GOT3 (cell line): ENCODE results near the gene STAT5A.

Source experiments
- DNase-seq: peaks from one replicate; lab custom pipeline; 2025; ENCODE audit warnings: mixed read lengths; lab: John Stamatoyannopoulos, UW

Gene STAT5A

GRCh38 chr17:42268236-42268635 lies 20.1 kb upstream of the STAT5A start:
- DNase-seq = no peak

GRCh38 chr17:42270170-42270535 lies 18.1 kb upstream of the STAT5A start:
- no peak for DNase-seq

- no peak for DNase-seq
Measured at GRCh38 chr17:42270596-42270995, 17.7 kb upstream of the STAT5A start.

- no peak for DNase-seq
Measured at GRCh38 chr17:42271006-42271778, 17.1 kb upstream of the STAT5A start.

GRCh38 chr17:42271779-42272035 lies 16.6 kb upstream of the STAT5A start:
- DNase-seq = no peak

- no peak for DNase-seq
Measured at GRCh38 chr17:42272162-42272907, 16.0 kb upstream of the STAT5A start.

GRCh38 chr17:42273474-42274252 lies 14.6 kb upstream of the STAT5A start:
- no peak for DNase-seq

- no peak for DNase-seq
Measured at GRCh38 chr17:42274253-42274542, 14.1 kb upstream of the STAT5A start.

- no peak for DNase-seq
Measured at GRCh38 chr17:42274812-42275526, 13.3 kb upstream of the STAT5A start.

GRCh38 chr17:42275527-42276358 lies 12.6 kb upstream of the STAT5A start:
- no peak for DNase-seq

- no peak for DNase-seq
Measured at GRCh38 chr17:42276359-42276608, 12.0 kb upstream of the STAT5A start, which contains the start of gene STAT5B. Gene STAT5B (minus strand): TSS chr17:42276391. CDS start chr17:42232127, 44,264 bp downstream.

GRCh38 chr17:42276609-42277341 lies 11.5 kb upstream of the STAT5A start:
- DNase-seq = no peak

GRCh38 chr17:42277342-42277712 lies 11.0 kb upstream of the STAT5A start:
- no peak for DNase-seq

GRCh38 chr17:42279776-42280630 lies 8.3 kb upstream of the STAT5A start:
- no peak for DNase-seq

- no peak for DNase-seq
Measured at GRCh38 chr17:42281571-42282096, 6.7 kb upstream of the STAT5A start.

GRCh38 chr17:42282478-42283080 lies 5.7 kb upstream of the STAT5A start:
- no peak for DNase-seq

- no peak for DNase-seq
Measured at GRCh38 chr17:42283241-42284023, 4.9 kb upstream of the STAT5A start.

GRCh38 chr17:42284024-42284369 lies 4.3 kb upstream of the STAT5A start:
- no peak for DNase-seq

- no peak for DNase-seq
Measured at GRCh38 chr17:42284566-42284965, 3.7 kb upstream of the STAT5A start.
